ENCODE measurements around the gene CA5B. TPM values are rescaled to one million over a fixed set of nuclear protein-coding genes. Genes with fewer than 3 reads are reported as not detected.
"Not testable (repeated sequence)": the region's sequence is repeated elsewhere in the genome, so short reads cannot be mapped to it uniquely, and the experiment has no call there.

CA5B gene
- total RNA-seq, 1 donor from 2014 or later = 7.2 TPM

- H3K27me3 Mint-ChIP-seq (ENCODE audit: unreplicated experiment) = peaks cover 2% of the 10 kb centered on the region
- no peak overlapping the region for H3K4me3 Mint-ChIP-seq (ENCODE audit: unreplicated experiment)
- H3K27ac Mint-ChIP-seq (ENCODE audit: unreplicated experiment) = peak overlapping the region; percentile 24
- H3K36me3 Mint-ChIP-seq (ENCODE audit: low read depth, unreplicated experiment) = no peaks in the 10 kb centered on the region
- H3K9me3 Mint-ChIP-seq (ENCODE audit: unreplicated experiment) = no peaks in the 10 kb centered on the region
- no peak for DNase-seq (ENCODE audit: low spot score)
- peaks cover 15% of the 10 kb centered on the region for H3K4me1 Mint-ChIP-seq (ENCODE audit: unreplicated experiment)
- TF ChIP-seq CTCF (IDR thresholded peaks at IDR 0.05; ENCODE audit: unreplicated experiment) = no peak
Observed at GRCh38 chrX:15750611-15751154, 12.6 kb downstream of the CA5B start.

DNA sequence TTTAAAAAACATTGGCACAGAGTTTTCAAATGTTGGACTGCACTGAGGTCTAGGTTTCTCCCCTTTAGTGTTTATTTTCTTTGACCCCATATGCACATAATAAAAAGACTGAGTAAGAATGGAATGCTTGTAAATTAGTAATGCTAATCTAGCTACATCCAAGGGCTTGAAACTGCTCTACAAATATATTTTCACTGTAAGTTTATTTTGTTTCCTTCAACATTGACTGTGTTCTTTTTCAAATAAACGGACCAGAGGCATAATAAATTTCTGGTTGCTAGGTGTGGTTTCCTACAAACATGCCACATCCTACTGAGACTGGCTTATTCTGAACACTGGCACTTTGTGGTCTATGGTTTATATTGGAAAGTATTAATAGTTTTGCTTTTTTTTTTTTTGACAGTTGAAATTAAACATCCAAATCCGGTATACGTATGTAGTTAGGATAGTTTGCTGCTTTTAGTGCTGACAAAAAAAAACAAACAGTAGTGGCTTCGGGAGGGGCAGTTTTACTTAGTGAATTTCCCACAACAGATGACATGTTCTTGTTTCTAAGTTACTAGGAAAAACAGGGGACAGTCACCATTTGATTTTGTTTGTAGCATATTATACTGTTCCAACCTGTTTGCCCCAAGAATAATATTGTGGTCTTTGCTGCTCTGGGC, 13.2 kb downstream of the CA5B start:
- Mint-ChIP-seq H3K4me3 (ENCODE audit: unreplicated experiment) (no peak overlapping the region), H3K4me1 (ENCODE audit: unreplicated experiment) (peaks cover 15% of the 10 kb centered on the region), H3K36me3 (ENCODE audit: low read depth, unreplicated experiment) (no peaks in the 10 kb centered on the region), H3K27me3 (ENCODE audit: unreplicated experiment) (peaks cover 5% of the 10 kb centered on the region), H3K9me3 (ENCODE audit: unreplicated experiment) (no peaks in the 10 kb centered on the region), H3K27ac (ENCODE audit: unreplicated experiment) (peak overlapping the region; percentile 24)
- TF ChIP-seq CTCF (IDR thresholded peaks at IDR 0.05; ENCODE audit: unreplicated experiment) = no peak
- no peak for DNase-seq (ENCODE audit: low spot score)

DNA sequence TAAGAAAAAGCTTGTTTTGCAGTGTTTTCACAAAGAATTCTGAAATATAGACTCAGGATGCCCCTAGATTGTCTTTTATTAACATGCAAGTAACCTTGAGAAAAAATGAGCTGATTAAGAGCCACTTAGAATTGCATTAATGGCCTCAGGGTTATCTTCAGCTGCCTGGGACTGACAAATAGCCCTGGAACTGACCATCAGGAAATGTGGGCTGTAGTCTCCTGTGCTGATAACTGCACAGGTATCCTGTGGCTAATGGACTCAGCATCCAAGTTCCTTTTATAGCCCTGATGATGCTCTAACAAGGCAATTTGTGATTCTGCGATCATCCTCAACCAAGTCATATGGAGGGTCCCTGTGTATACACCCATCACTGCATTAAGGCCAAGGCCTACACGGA, 17.0 kb downstream of the CA5B start:
- TF ChIP-seq CTCF (IDR thresholded peaks at IDR 0.05; ENCODE audit: unreplicated experiment) = no peak

GRCh38 chrX:15758140-15758539, 20.1 kb downstream of the CA5B start:
- H3K4me1 Mint-ChIP-seq (ENCODE audit: unreplicated experiment) = no peaks in the 10 kb centered on the region
- no peak overlapping the region for H3K27ac Mint-ChIP-seq (ENCODE audit: unreplicated experiment)
- H3K9me3 Mint-ChIP-seq (ENCODE audit: unreplicated experiment) = no peaks in the 10 kb centered on the region
- no peak overlapping the region for H3K4me3 Mint-ChIP-seq (ENCODE audit: unreplicated experiment)
- no peak for TF ChIP-seq CTCF (IDR thresholded peaks at IDR 0.05; ENCODE audit: unreplicated experiment)
- no peak for DNase-seq (ENCODE audit: low spot score)
- H3K36me3 Mint-ChIP-seq (ENCODE audit: low read depth, unreplicated experiment) = no peaks in the 10 kb centered on the region
- H3K27me3 Mint-ChIP-seq (ENCODE audit: unreplicated experiment) = peaks cover 2% of the 10 kb centered on the region

More for the DNA sequence above, 17.0 kb downstream of the CA5B start:
- Mint-ChIP-seq H3K27ac (ENCODE audit: unreplicated experiment) (no peak overlapping the region), H3K4me3 (ENCODE audit: unreplicated experiment) (no peak overlapping the region), H3K9me3 (ENCODE audit: unreplicated experiment) (no peaks in the 10 kb centered on the region), H3K27me3 (ENCODE audit: unreplicated experiment) (peaks cover 2% of the 10 kb centered on the region), H3K4me1 (ENCODE audit: unreplicated experiment) (peaks cover 8% of the 10 kb centered on the region), H3K36me3 (ENCODE audit: low read depth, unreplicated experiment) (no peaks in the 10 kb centered on the region)
- DNase-seq (ENCODE audit: low spot score) = no peak

DNA sequence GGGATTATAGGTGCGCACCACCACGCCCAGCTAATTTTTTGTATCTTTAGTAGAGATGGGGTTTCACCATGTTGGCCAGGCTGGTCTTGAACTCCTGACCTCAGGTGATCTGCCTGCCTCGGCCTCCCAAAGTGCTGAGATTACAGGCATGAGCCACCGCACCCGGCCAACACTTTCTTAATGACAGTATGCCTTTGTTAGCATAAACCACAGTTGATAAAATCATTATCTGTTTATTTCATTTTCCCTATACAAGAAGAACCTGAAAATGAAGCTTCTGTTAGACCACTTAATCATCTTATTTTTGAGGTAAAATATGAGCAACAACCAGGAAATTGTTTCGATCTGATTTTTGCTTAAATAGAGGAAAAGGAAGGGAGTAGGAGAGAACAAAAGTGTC, 21.8 kb downstream of the CA5B start:
- not testable (repeated sequence) for H3K36me3 Mint-ChIP-seq (ENCODE audit: low read depth, unreplicated experiment); H3K4me1 Mint-ChIP-seq (ENCODE audit: unreplicated experiment); DNase-seq (ENCODE audit: low spot score); H3K27ac Mint-ChIP-seq (ENCODE audit: unreplicated experiment); H3K4me3 Mint-ChIP-seq (ENCODE audit: unreplicated experiment); H3K9me3 Mint-ChIP-seq (ENCODE audit: unreplicated experiment); H3K27me3 Mint-ChIP-seq (ENCODE audit: unreplicated experiment)
